ENCODE measurements around the gene EID3.

Gene EID3

GRCh38 chr12:104279164-104279563 lies 24.4 kb upstream of the EID3 start:
- Histone ChIP-seq H3K27ac (ENCODE audit: low read length) (no peak overlapping the region), H3K4me2 (ENCODE audit: low read length) (no peak overlapping the region), H3K4me1 (ENCODE audit: low read length) (peaks cover 11% of the 10 kb centered on the region)

DNA sequence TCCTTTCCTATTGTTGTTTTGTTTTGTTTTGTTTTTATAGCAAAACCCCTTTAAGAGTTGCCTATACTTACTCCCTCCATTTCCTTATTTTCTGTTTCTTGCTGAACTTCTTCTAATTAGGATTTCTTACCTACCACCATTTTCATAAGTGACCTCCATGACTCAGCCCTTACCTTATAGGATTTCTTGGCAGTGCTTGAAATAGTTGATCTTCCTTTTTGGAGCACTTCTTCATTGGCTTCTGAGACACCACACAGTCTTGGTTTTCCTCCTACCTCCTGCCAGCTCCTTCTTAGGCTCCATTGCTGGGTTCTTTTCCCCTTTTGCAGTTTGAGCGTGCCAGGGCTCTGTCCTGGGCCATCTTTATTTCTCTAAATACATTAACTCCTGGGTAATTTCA lies 23.4 kb upstream of the EID3 start:
- no peak overlapping the region for H3K27ac ChIP-seq (ENCODE audit: low read length)
- H3K27me3 ChIP-seq (ENCODE audit: low read depth, low read length) = no peaks in the 10 kb centered on the region
- H3K9ac ChIP-seq (ENCODE audit: low read length) = no peak overlapping the region
- no peaks in the 10 kb centered on the region for H3K36me3 ChIP-seq (replicated peaks; ENCODE audit: low read depth, low read length)
- H3K4me3 ChIP-seq (ENCODE audit: low read length) = no peak overlapping the region
- no peaks in the 10 kb centered on the region for H3K9me3 ChIP-seq (ENCODE audit: insufficient read depth, low read length)
- no peaks in the 10 kb centered on the region for H4K20me1 ChIP-seq (ENCODE audit: insufficient read depth, low read length)
- H3K4me2 ChIP-seq (ENCODE audit: low read length) = no peak overlapping the region
- TF ChIP-seq CTCF (IDR thresholded peaks at IDR 0.05; ENCODE audit: low read depth, low read length) = no peak
- TF ChIP-seq EZH2phosphoT487 (IDR thresholded peaks at IDR 0.05; ENCODE audit: low read depth) = no peak
- no peaks in the 10 kb centered on the region for H3K79me2 ChIP-seq (ENCODE audit: low read length)
- H2AFZ ChIP-seq (ENCODE audit: low read depth, low read length) = no peak overlapping the region
- peaks cover 11% of the 10 kb centered on the region for H3K4me1 ChIP-seq (ENCODE audit: low read length)

More at GRCh38 chr12:104279164-104279563, 24.4 kb upstream of the EID3 start:
- Histone ChIP-seq H2AFZ (ENCODE audit: low read depth, low read length) (no peak overlapping the region), H4K20me1 (ENCODE audit: insufficient read depth, low read length) (no peaks in the 10 kb centered on the region), H3K27me3 (ENCODE audit: low read depth, low read length) (no peaks in the 10 kb centered on the region), H3K9me3 (ENCODE audit: insufficient read depth, low read length) (no peaks in the 10 kb centered on the region), H3K79me2 (ENCODE audit: low read length) (no peaks in the 10 kb centered on the region), H3K36me3 (replicated peaks; ENCODE audit: low read depth, low read length) (no peaks in the 10 kb centered on the region), H3K9ac (ENCODE audit: low read length) (no peak overlapping the region), H3K4me3 (ENCODE audit: low read length) (no peak overlapping the region)
- TF ChIP-seq CTCF (IDR thresholded peaks at IDR 0.05; ENCODE audit: low read depth, low read length) (no peak), EZH2phosphoT487 (IDR thresholded peaks at IDR 0.05; ENCODE audit: low read depth) (no peak)

DNA sequence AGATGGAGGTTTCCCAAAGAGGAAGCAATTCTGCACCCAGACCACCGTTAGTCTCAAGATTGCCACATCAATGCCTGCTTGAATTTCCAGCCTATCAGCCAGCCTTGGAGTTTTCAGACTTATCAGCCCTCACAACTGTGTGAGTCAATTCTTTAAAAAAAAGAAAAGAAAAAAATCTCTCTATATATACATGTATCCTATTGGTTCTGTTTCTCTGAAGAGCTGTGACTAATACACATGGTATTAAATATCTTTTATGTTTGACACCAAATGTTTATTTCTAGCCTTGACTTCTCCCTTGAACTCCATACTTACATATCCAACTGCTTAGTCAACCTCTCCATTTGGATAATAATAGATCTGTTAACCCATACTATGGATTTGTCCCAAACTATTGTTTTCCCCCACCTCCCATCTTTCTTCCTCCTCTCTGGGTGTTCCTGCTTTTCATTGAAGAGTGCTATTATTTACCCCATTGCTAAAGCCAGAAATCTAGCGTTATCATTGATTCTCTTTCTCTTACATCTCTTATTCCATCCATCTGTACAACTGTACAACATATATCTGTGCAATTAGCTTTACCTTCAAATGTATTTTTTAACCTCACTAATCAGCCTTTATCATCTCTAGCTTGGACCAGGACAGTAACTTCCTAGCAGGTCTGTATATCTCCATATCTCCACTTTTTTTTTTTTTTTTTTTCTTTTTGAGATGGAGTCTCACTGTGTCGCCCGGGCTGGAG lies 22.7 kb upstream of the EID3 start:
- TF ChIP-seq CTCF (IDR thresholded peaks at IDR 0.05; ENCODE audit: low read depth, low read length) = no peak
- TF ChIP-seq EZH2phosphoT487 (IDR thresholded peaks at IDR 0.05; ENCODE audit: low read depth) = no peak
- Histone ChIP-seq H3K4me1 (ENCODE audit: low read length) (peaks cover 12% of the 10 kb centered on the region), H3K9ac (ENCODE audit: low read length) (no peak overlapping the region), H3K4me3 (ENCODE audit: low read length) (no peak overlapping the region), H3K4me2 (ENCODE audit: low read length) (no peak overlapping the region), H3K79me2 (ENCODE audit: low read length) (no peaks in the 10 kb centered on the region), H3K27ac (ENCODE audit: low read length) (no peak overlapping the region), H3K36me3 (replicated peaks; ENCODE audit: low read depth, low read length) (no peaks in the 10 kb centered on the region), H4K20me1 (ENCODE audit: insufficient read depth, low read length) (no peaks in the 10 kb centered on the region), H3K9me3 (ENCODE audit: insufficient read depth, low read length) (no peaks in the 10 kb centered on the region), H3K27me3 (ENCODE audit: low read depth, low read length) (no peaks in the 10 kb centered on the region), H2AFZ (ENCODE audit: low read depth, low read length) (no peak overlapping the region)

GRCh38 chr12:104281636-104282035 lies 21.9 kb upstream of the EID3 start:
- Histone ChIP-seq H3K4me2 (ENCODE audit: low read length) (no peak overlapping the region), H3K36me3 (replicated peaks; ENCODE audit: low read depth, low read length) (no peaks in the 10 kb centered on the region), H3K4me1 (ENCODE audit: low read length) (peaks cover 13% of the 10 kb centered on the region), H3K4me3 (ENCODE audit: low read length) (no peak overlapping the region), H4K20me1 (ENCODE audit: insufficient read depth, low read length) (no peaks in the 10 kb centered on the region), H3K9ac (ENCODE audit: low read length) (no peak overlapping the region), H3K27ac (ENCODE audit: low read length) (no peak overlapping the region), H3K27me3 (ENCODE audit: low read depth, low read length) (no peaks in the 10 kb centered on the region), H3K9me3 (ENCODE audit: insufficient read depth, low read length) (no peaks in the 10 kb centered on the region), H3K79me2 (ENCODE audit: low read length) (no peaks in the 10 kb centered on the region), H2AFZ (ENCODE audit: low read depth, low read length) (no peak overlapping the region)
- no peak for TF ChIP-seq EZH2phosphoT487 (IDR thresholded peaks at IDR 0.05; ENCODE audit: low read depth)
